Measurements from ENCODE around the gene TAS2R31.

DNA sequence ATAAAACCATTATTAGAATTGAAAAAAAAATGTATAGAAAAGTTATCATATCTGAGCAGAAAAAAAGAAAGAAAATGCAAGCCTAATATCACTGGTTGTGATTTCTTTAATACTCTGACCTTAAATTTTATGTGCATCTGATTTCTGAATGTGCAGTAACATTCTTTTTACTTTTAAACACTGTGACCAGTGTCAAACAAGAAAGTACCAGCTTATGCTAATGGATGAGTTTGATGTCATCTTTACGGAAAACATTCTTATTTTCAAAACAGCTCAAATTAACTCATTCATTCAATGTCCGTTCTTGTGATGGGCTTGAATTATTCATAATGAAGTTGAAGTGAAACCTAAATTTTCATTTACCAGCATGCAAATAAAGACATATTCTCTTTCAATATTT, 44.4 kb downstream of the TAS2R31 start, which contains the start of gene TAS2R50:
- TF ChIP-seq, protein P1, sequence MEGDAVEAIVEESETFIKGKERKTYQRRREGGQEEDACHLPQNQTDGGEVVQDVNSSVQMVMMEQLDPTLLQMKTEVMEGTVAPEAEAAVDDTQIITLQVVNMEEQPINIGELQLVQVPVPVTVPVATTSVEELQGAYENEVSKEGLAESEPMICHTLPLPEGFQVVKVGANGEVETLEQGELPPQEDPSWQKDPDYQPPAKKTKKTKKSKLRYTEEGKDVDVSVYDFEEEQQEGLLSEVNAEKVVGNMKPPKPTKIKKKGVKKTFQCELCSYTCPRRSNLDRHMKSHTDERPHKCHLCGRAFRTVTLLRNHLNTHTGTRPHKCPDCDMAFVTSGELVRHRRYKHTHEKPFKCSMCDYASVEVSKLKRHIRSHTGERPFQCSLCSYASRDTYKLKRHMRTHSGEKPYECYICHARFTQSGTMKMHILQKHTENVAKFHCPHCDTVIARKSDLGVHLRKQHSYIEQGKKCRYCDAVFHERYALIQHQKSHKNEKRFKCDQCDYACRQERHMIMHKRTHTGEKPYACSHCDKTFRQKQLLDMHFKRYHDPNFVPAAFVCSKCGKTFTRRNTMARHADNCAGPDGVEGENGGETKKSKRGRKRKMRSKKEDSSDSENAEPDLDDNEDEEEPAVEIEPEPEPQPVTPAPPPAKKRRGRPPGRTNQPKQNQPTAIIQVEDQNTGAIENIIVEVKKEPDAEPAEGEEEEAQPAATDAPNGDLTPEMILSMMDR (conservative IDR thresholded peaks at IDR 0.05) = no peak
- TF ChIP-seq EZH2 (IDR thresholded peaks at IDR 0.05; ENCODE audit: low read depth) = no peak

Data from PC-9 (cell line).